Calu3 (cell line): ENCODE measurements around the gene MYH15. TPM values are rescaled to one million over a fixed set of nuclear protein-coding genes. Genes with fewer than 3 reads are reported as not detected.

Experiments
- BruUV-seq: library from RNA; stranded (reverse); fragments of 400-500 nt; replicated peaks from 2 replicates; lab custom pipeline; 2021; lab: Mats Ljungman, UMichigan
- CTCF ChIA-PET: fragments of 300-600 bp; sonication (Branson Sonifier 250); formaldehyde crosslinking; loops from one replicate; lab custom pipeline; 2022; ENCODE audit warnings: antibody characterized with exemption; lab: Charles Lee
- DNase-seq: peaks from one replicate; pipeline ENCODE4 v3.0.0; 2022
- H3K27ac Mint-ChIP-seq: one replicate; pipeline ENCODE4 v1.8.0; 2022; ENCODE audit warnings: mixed read lengths; ENCODE audit not compliant: unreplicated experiment
- H3K27me3 Mint-ChIP-seq: one replicate; pipeline ENCODE4 v1.8.0; 2022; ENCODE audit warnings: mixed read lengths; ENCODE audit not compliant: unreplicated experiment
- H3K36me3 Mint-ChIP-seq: one replicate; pipeline ENCODE4 v1.8.0; 2022; ENCODE audit warnings: mild to moderate bottlenecking, moderate library complexity, mixed read lengths; ENCODE audit not compliant: insufficient read depth, unreplicated experiment
- H3K4me1 Mint-ChIP-seq: one replicate; pipeline ENCODE4 v1.8.0; 2022; ENCODE audit warnings: mild to moderate bottlenecking, low read depth, mixed read lengths; ENCODE audit not compliant: unreplicated experiment
- H3K4me3 Mint-ChIP-seq: one replicate; pipeline ENCODE4 v1.8.0; 2022; ENCODE audit warnings: mild to moderate bottlenecking, low read depth, moderate library complexity, mixed read lengths; ENCODE audit not compliant: unreplicated experiment
- H3K9me3 Mint-ChIP-seq: one replicate; pipeline ENCODE4 v1.8.0; 2022; ENCODE audit warnings: low read depth, mixed read lengths; ENCODE audit not compliant: unreplicated experiment
- intact Hi-C: fragments of 100-400 bp; cut with micrococcal nuclease; formaldehyde crosslinking; loops from one replicate; pipeline ENCODE4 v1.10.0; 2022; ENCODE audit not compliant: unreplicated experiment
- total RNA-seq: library from RNA; stranded (reverse); gene quantifications from 2 replicates; pipeline ENCODE4 v1.2.3, GENCODE V29; 2022
- TF ChIP-seq, protein P1 (sequence below): fragments of 200-600 bp; IDR thresholded peaks from one replicate; pipeline ENCODE4 v1.8.0; 2022; ENCODE audit warnings: antibody characterized with exemption; ENCODE audit not compliant: unreplicated experiment

MYH15 gene
- total RNA-seq, 1 experiment from 2014 or later: 0.35 TPM

DNA sequence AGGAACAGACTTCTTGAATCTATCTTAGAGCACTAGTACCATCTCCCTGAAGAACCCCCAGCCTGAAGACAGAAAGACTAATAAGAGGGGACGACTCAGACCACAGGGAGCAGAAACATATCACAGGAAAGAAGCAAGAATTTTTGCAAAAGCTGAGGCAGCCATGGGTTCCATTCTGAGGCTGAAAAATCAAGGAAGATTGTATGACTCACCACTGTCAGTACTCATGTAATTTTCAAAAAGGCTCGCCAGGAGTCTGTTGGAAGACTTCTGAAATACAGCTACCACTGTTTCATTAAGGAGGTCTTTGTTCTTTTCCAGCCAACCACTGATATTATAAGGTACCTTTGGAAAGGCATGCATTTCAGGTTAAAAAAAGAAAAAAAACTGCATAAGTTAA, 47.5 kb downstream of the MYH15 start:
- BruUV-seq: no TSS peak
- intact Hi-C loops: no loop called here
- H3K27ac Mint-ChIP-seq: no peak overlapping the region

DNA sequence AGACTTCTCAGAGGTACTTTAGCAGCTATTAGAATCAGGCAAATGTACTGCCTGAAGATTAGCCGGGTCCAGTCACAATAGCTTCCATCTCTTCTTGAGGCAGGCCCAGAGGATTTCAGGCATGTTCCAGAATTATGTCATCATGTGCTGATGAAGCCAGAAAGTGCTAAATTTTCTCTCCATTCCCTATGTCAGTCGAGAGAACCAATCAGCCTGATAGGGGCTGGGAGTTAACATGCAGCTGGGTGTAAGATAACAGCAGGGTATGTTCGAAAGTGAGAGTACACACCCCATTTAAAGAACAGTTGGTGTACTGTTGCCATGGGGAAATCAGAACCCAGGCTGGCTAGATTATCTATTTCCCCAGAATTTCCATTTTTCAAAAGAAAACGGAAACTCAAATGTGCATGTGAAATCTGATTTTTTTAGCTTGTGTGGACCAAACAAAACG, 48.7 kb downstream of the MYH15 start:
- Mint-ChIP-seq H3K27ac (no peak overlapping the region), H3K4me1 (no peaks in the 10 kb centered on the region), H3K9me3 (no peaks in the 10 kb centered on the region), H3K4me3 (no peak overlapping the region), H3K36me3 (no peaks in the 10 kb centered on the region), H3K27me3 (no peaks in the 10 kb centered on the region)
- intact Hi-C loops: no loop called here
- no TSS peak for BruUV-seq
- no peak for DNase-seq
- CTCF ChIA-PET: no interaction called here
- TF ChIP-seq, protein P1, sequence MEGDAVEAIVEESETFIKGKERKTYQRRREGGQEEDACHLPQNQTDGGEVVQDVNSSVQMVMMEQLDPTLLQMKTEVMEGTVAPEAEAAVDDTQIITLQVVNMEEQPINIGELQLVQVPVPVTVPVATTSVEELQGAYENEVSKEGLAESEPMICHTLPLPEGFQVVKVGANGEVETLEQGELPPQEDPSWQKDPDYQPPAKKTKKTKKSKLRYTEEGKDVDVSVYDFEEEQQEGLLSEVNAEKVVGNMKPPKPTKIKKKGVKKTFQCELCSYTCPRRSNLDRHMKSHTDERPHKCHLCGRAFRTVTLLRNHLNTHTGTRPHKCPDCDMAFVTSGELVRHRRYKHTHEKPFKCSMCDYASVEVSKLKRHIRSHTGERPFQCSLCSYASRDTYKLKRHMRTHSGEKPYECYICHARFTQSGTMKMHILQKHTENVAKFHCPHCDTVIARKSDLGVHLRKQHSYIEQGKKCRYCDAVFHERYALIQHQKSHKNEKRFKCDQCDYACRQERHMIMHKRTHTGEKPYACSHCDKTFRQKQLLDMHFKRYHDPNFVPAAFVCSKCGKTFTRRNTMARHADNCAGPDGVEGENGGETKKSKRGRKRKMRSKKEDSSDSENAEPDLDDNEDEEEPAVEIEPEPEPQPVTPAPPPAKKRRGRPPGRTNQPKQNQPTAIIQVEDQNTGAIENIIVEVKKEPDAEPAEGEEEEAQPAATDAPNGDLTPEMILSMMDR: no peak

More for the DNA sequence above, 47.5 kb downstream of the MYH15 start:
- H3K4me1 Mint-ChIP-seq: no peaks in the 10 kb centered on the region
- DNase-seq: no peak
- no peaks in the 10 kb centered on the region for H3K27me3 Mint-ChIP-seq
- no peak overlapping the region for H3K4me3 Mint-ChIP-seq
- CTCF ChIA-PET: no interaction called here
- TF ChIP-seq, protein P1: no peak
- no peaks in the 10 kb centered on the region for H3K36me3 Mint-ChIP-seq
- H3K9me3 Mint-ChIP-seq: no peaks in the 10 kb centered on the region

DNA sequence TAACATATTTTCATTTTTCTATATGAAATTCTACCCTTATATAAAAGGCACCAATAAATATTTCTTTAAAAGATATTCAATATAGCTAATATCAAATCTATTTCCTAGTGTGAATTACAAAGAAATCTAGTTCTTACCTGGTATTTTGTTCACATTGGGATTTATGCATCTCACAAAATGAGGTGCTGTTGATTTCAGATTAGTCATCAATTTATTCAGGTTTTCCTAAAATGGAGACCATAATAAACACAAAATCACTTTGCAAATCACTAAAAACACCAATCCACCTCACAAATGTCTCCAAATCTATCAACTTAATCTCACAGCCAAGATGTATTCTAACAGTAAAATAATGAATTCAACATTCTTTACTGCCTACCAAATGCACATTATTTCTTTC, 51.2 kb downstream of the MYH15 start:
- Mint-ChIP-seq H3K27me3 (no peaks in the 10 kb centered on the region), H3K36me3 (no peaks in the 10 kb centered on the region), H3K9me3 (no peaks in the 10 kb centered on the region), H3K4me3 (no peak overlapping the region), H3K27ac (no peak overlapping the region), H3K4me1 (no peaks in the 10 kb centered on the region)
- TF ChIP-seq, protein P1: no peak
- CTCF ChIA-PET: no interaction called here
- intact Hi-C loops: no loop called here
- BruUV-seq: no TSS peak
- no peak for DNase-seq

DNA sequence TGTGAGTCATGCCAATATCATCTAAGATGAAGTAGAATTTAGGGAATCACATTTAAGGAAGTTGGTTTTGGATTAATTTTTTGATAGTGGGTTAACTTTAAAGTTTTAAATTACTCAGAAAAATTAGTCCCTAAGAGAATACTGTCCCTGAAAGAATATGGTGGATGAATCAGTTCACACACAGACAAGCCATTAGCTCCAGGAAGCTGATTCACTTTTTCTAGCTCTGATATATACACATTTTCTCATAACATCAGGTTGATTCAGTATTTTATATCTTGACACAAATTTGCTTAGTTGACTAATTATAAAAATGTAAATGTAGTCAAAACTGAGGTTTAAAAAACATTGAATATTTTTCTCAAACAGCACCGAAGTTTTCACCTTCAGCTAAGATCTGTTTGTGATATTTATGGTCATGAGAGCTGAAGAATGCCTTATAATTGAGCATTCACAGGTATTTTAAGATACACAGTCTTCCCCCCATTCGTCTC, 55.1 kb downstream of the MYH15 start:
- no peak overlapping the region for H3K27ac Mint-ChIP-seq
- no peaks in the 10 kb centered on the region for H3K9me3 Mint-ChIP-seq
- H3K4me1 Mint-ChIP-seq: no peaks in the 10 kb centered on the region
- intact Hi-C loops: no loop called here
- no peak for DNase-seq
- BruUV-seq: no TSS peak
- H3K36me3 Mint-ChIP-seq: no peaks in the 10 kb centered on the region
- CTCF ChIA-PET: no interaction called here
- no peaks in the 10 kb centered on the region for H3K27me3 Mint-ChIP-seq
- H3K4me3 Mint-ChIP-seq: no peak overlapping the region
- TF ChIP-seq, protein P1: no peak
